C4-2B (cell line): ENCODE data around the gene GTPBP3.

Experiments used
- ZFX ChIP-seq: fragments of 450-650 bp; IDR thresholded peaks from 2 replicates; pipeline ENCODE4 v1.6.1; 2017
- TF ChIP-seq, protein P1 (sequence below): fragments of 450-650 bp; conservative IDR thresholded peaks from 2 replicates; pipeline ENCODE4 v1.5.1; 2017; ENCODE audit warnings: mild to moderate bottlenecking

- TF ChIP-seq, protein P1, sequence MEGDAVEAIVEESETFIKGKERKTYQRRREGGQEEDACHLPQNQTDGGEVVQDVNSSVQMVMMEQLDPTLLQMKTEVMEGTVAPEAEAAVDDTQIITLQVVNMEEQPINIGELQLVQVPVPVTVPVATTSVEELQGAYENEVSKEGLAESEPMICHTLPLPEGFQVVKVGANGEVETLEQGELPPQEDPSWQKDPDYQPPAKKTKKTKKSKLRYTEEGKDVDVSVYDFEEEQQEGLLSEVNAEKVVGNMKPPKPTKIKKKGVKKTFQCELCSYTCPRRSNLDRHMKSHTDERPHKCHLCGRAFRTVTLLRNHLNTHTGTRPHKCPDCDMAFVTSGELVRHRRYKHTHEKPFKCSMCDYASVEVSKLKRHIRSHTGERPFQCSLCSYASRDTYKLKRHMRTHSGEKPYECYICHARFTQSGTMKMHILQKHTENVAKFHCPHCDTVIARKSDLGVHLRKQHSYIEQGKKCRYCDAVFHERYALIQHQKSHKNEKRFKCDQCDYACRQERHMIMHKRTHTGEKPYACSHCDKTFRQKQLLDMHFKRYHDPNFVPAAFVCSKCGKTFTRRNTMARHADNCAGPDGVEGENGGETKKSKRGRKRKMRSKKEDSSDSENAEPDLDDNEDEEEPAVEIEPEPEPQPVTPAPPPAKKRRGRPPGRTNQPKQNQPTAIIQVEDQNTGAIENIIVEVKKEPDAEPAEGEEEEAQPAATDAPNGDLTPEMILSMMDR, result no peak
- no peak for TF ChIP-seq ZFX
Observed at GRCh38 chr19:17331045-17331558, 6.3 kb upstream of the GTPBP3 start.
